Measurements from ENCODE around the gene SPIB.

DNA sequence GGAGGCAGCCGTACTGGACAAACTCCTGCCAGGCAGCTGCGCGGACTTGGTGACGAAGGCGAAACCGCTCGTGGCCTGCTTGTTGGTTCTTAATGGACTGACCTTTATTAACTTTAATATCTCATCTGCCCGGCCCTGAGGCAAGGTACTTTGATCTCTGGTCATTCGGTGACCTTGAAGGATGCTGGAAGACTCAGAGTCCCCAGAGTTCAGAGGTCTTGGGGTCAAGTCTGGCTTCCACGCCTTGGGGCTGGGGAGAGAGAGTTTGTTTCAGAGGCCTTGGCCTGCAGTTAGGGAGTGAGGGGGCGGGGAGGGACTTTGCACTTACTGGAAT lies 47.9 kb downstream of the SPIB start:
- TF ChIP-seq POLR2A (IDR thresholded peaks at IDR 0.05) (no peak), CTCF (IDR thresholded peaks at IDR 0.05) (no peak)

All from gastroesophageal sphincter (tissue), 3 donors.